HepG2 (cell line): ENCODE measurements around the gene DIAPH3. TPM values are rescaled to one million over a fixed set of nuclear protein-coding genes. Genes with fewer than 3 reads are reported as not detected.

Experiments used
- ATAC-seq: fragments of 200-7000 bp; cut with Tn5 transposase; 3 replicates; pipeline ENCODE4 v1.9.1; 2020; ENCODE audit warnings: mild to moderate bottlenecking, moderate library complexity
- BruUV-seq: library from RNA; stranded (reverse); fragments of 400-500 nt; replicated peaks from 2 replicates; lab custom pipeline; 2021; lab: Mats Ljungman, UMichigan
- CTCF ChIA-PET: fragments of 300-600 bp; formaldehyde crosslinking; extraction: SDS; loops from one replicate; lab custom pipeline; 2021; ENCODE audit warnings: low total read pairs, inconsistent platforms, low intra/inter-chr PET ratio; lab: Yijun Ruan, JAX
- POLR2A ChIA-PET: fragments of 350-600 bp; sonication (Branson Sonifier 250); formaldehyde crosslinking; loops from one replicate; lab custom pipeline; 2020; ENCODE audit warnings: antibody characterized with exemption, inconsistent platforms; lab: Yijun Ruan, JAX
- DNase-seq: peaks from one replicate; pipeline ENCODE4 v3.0.0-alpha.2; 2015; ENCODE audit warnings: low spot score
- FAIRE-seq: peaks from 3 replicates; lab custom pipeline; 2011; peaks lifted over from hg19 to GRCh38; lab: Jason Lieb, UNC
- H2AFZ ChIP-seq: one replicate; pipeline ENCODE4 v1.6.1; 2011; ENCODE audit warnings: low read length, inconsistent platforms
- H3K27ac ChIP-seq: fragments of 300-600 bp; 3 replicates; pipeline ENCODE4 v1.8.0; 2011; ENCODE audit warnings: mixed run types, mild to moderate bottlenecking, mixed read lengths, low read length, inconsistent platforms; ENCODE audit not compliant: insufficient read depth; ENCODE audit errors: extremely low read length
- H3K27me3 ChIP-seq, 2 experiments: fragments of 200-600 bp in 1 of 2; 2 replicates in 1 of 2; 3 replicates in 1 of 2; pipeline versions ENCODE4 v1.6.0 to v1.8.0; 2011; ENCODE audit warnings: low read length in 2 of 2, mild to moderate bottlenecking in 2 of 2, moderate library complexity in 2 of 2, inconsistent platforms in 1 of 2; ENCODE audit not compliant: insufficient read depth in 2 of 2, control insufficient read depth in 1 of 2
- H3K36me3 ChIP-seq, 2 experiments: fragments of 200-600 bp in 1 of 2; replicated peaks in 1 of 2; 2 replicates in 1 of 2; 3 replicates in 1 of 2; pipeline versions ENCODE4 v1.5.1 to v1.8.0; 2011; ENCODE audit warnings: low read length in 2 of 2, inconsistent platforms in 1 of 2; ENCODE audit not compliant: insufficient read depth in 2 of 2, control insufficient read depth in 1 of 2
- H3K4me1 ChIP-seq: 2 replicates; pipeline ENCODE4 v1.5.1; 2012; ENCODE audit warnings: low read length, inconsistent platforms; ENCODE audit not compliant: insufficient read depth
- H3K4me2 ChIP-seq: 2 replicates; pipeline ENCODE4 v1.6.0; 2011; ENCODE audit warnings: low read depth, low read length, inconsistent platforms
- H3K4me3 ChIP-seq, 3 experiments: fragments of 200-600 bp in 1 of 3; sonication (generic), shearing (Covaris generic) in 1 of 3; replicated peaks in 1 of 3; 2 replicates each; pipeline ENCODE4 v1.5.1; 2011 to 2016; ENCODE audit warnings: low read length in 3 of 3, inconsistent platforms in 2 of 3, low read depth in 2 of 3, mild to moderate bottlenecking in 2 of 3, control low read depth in 1 of 3, mixed read lengths in 1 of 3; ENCODE audit not compliant: insufficient read depth in 1 of 3
- H3K79me2 ChIP-seq: one replicate; pipeline ENCODE4 v1.6.1; 2011; ENCODE audit warnings: low read length, inconsistent platforms; ENCODE audit not compliant: insufficient read depth
- H3K9ac ChIP-seq: 2 replicates; pipeline ENCODE4 v1.6.0; 2011; ENCODE audit warnings: mild to moderate bottlenecking, low read depth, low read length, inconsistent platforms; ENCODE audit not compliant: insufficient read depth
- H3K9me3 ChIP-seq: 2 replicates; pipeline ENCODE4 v1.5.1; 2012; ENCODE audit warnings: mild to moderate bottlenecking, low read length
- H4K20me1 ChIP-seq: 2 replicates; pipeline ENCODE4 v1.6.0; 2011; ENCODE audit warnings: inconsistent platforms, mild to moderate bottlenecking, low read length, moderate library complexity; ENCODE audit not compliant: insufficient read depth
- IKZF1 ChIP-seq: fragments of 450-650 bp; IDR thresholded peaks from 2 replicates; pipeline ENCODE4 v1.7.1; 2016
- REL ChIP-seq: sonication (generic); formaldehyde crosslinking; conservative IDR thresholded peaks from 2 replicates; pipeline ENCODE4 v1.8.0; 2022; ENCODE audit warnings: mild to moderate bottlenecking, missing genetic modification reagents, moderate library complexity
- ZNF138 ChIP-seq: sonication (generic); formaldehyde crosslinking; IDR thresholded peaks from 2 replicates; pipeline ENCODE4 v1.5.0; 2020; ENCODE audit warnings: mild to moderate bottlenecking, low read depth, missing genetic modification reagents
- ZNF556 ChIP-seq: sonication (generic); formaldehyde crosslinking; IDR thresholded peaks from 2 replicates; pipeline ENCODE4 v1.4.0; 2020; ENCODE audit warnings: mild to moderate bottlenecking, missing genetic modification reagents, borderline replicate concordance
- WGBS: methylation state at CpG from one replicate; pipeline ENCODE4 v1.1.6; 2017; ENCODE audit warnings: low lambda C conversion rate; 5-methylcytosine and 5-hydroxymethylcytosine counted together
- in situ Hi-C: cut with HindIII; loops from 2 replicates; pipeline ENCODE4 v1.10.0; 2017; ENCODE audit warnings: low pct_unique_long_range_greater_than_20kb; ENCODE audit not compliant: extremely low pct_ligation_motif_present
- intact Hi-C: fragments of 100-400 bp; cut with micrococcal nuclease; formaldehyde crosslinking; loops from one replicate; pipeline ENCODE4 v1.10.0; 2022; ENCODE audit not compliant: unreplicated experiment
- polyA plus RNA-seq, 8 experiments: library from polyadenylated mRNA; depleted of rRNA in 3 of 8; stranded (reverse) in 7 of 8; unstranded in 1 of 8; fragments of >200 nt; fragmentation: Illumina TruSeq in 4 of 8; extraction: Trizol in 4 of 8; gene quantifications; 2 replicates each; pipeline versions ENCODE4 v1.2.1 to v1.2.3, GENCODE V29; 2011 to 2016; ENCODE audit warnings: low read depth in 4 of 8, missing spikeins in 1 of 8, mixed read lengths in 1 of 8; ENCODE audit not compliant: insufficient read depth in 1 of 8
- total RNA-seq, 5 experiments: library from RNA; depleted of rRNA; stranded (reverse); fragments of >200 nt; fragmentation: Illumina TruSeq; extraction: Trizol; gene quantifications; 2 replicates each; pipeline ENCODE4 v1.2.3, GENCODE V29; 2016; ENCODE audit warnings: low read depth in 1 of 5
- TF ChIP-seq, protein P1 (sequence below): sonication (generic); formaldehyde crosslinking; IDR thresholded peaks from 2 replicates; pipeline ENCODE4 v1.5.0; 2020; ENCODE audit warnings: mild to moderate bottlenecking, missing genetic modification reagents
- TF ChIP-seq, protein P2 (sequence below): sonication (generic); formaldehyde crosslinking; IDR thresholded peaks from 2 replicates; pipeline ENCODE4 v1.4.0; 2020; ENCODE audit warnings: low read depth, mild to moderate bottlenecking, missing genetic modification reagents
- TF ChIP-seq, protein P3 (sequence below): sonication (generic); formaldehyde crosslinking; IDR thresholded peaks from 2 replicates; pipeline ENCODE4 v1.9.0; 2021; ENCODE audit warnings: missing genetic modification reagents, borderline replicate concordance

DIAPH3 gene
- total and polyA plus RNA-seq, 2 of the 13 experiments (the other 11 are each of a cell fraction or from before 2014, with no cell fraction given): 4.0 to 9.3 TPM

DNA sequence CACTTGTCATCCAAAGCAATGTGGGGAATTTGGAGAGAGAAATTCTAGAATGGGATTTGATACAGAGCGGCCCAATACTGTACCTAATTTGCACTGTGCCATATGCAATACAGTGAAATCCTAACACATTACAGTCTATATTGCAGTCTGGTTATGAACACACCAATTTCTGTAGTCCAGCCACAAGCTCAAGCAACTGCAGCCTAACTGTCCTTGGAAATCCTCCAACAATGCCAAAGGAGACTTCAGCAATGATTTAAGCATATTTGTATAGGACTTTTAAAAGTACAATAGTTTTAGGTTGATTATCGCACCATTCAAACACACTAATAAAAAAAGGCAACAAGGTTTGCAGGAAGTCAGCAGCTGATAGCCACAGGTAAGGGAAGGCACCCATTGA, 17.3 kb downstream of the DIAPH3 start:
- Histone ChIP-seq H3K9ac (no peak overlapping the region), H3K9me3 (no peaks in the 10 kb centered on the region), H2AFZ (no peak overlapping the region), H3K27me3 (no peaks in the 10 kb centered on the region), H4K20me1 (no peaks in the 10 kb centered on the region), H3K4me2 (no peak overlapping the region), H3K4me1 (no peaks in the 10 kb centered on the region), H3K36me3 (no peaks in the 10 kb centered on the region; a peak in 1 of 5 replicates), H3K4me3 (no peak overlapping the region), H3K27ac (no peak overlapping the region), H3K79me2 (peaks cover 24% of the 10 kb centered on the region)
- 69% methylated on average over 2 of the region's 2 CpGs for WGBS
- TF ChIP-seq ZNF138 (no peak), IKZF1 (no peak), ZNF556 (CRISPR knock-in tag) (no peak), REL (no peak)
- TF ChIP-seq, protein P1, sequence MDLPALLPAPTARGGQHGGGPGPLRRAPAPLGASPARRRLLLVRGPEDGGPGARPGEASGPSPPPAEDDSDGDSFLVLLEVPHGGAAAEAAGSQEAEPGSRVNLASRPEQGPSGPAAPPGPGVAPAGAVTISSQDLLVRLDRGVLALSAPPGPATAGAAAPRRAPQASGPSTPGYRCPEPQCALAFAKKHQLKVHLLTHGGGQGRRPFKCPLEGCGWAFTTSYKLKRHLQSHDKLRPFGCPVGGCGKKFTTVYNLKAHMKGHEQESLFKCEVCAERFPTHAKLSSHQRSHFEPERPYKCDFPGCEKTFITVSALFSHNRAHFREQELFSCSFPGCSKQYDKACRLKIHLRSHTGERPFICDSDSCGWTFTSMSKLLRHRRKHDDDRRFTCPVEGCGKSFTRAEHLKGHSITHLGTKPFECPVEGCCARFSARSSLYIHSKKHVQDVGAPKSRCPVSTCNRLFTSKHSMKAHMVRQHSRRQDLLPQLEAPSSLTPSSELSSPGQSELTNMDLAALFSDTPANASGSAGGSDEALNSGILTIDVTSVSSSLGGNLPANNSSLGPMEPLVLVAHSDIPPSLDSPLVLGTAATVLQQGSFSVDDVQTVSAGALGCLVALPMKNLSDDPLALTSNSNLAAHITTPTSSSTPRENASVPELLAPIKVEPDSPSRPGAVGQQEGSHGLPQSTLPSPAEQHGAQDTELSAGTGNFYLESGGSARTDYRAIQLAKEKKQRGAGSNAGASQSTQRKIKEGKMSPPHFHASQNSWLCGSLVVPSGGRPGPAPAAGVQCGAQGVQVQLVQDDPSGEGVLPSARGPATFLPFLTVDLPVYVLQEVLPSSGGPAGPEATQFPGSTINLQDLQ: no peak
- TF ChIP-seq, protein P2, sequence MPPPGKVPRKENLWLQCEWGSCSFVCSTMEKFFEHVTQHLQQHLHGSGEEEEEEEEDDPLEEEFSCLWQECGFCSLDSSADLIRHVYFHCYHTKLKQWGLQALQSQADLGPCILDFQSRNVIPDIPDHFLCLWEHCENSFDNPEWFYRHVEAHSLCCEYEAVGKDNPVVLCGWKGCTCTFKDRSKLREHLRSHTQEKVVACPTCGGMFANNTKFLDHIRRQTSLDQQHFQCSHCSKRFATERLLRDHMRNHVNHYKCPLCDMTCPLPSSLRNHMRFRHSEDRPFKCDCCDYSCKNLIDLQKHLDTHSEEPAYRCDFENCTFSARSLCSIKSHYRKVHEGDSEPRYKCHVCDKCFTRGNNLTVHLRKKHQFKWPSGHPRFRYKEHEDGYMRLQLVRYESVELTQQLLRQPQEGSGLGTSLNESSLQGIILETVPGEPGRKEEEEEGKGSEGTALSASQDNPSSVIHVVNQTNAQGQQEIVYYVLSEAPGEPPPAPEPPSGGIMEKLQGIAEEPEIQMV (CRISPR knock-in tag): no peak
- TF ChIP-seq, protein P3, sequence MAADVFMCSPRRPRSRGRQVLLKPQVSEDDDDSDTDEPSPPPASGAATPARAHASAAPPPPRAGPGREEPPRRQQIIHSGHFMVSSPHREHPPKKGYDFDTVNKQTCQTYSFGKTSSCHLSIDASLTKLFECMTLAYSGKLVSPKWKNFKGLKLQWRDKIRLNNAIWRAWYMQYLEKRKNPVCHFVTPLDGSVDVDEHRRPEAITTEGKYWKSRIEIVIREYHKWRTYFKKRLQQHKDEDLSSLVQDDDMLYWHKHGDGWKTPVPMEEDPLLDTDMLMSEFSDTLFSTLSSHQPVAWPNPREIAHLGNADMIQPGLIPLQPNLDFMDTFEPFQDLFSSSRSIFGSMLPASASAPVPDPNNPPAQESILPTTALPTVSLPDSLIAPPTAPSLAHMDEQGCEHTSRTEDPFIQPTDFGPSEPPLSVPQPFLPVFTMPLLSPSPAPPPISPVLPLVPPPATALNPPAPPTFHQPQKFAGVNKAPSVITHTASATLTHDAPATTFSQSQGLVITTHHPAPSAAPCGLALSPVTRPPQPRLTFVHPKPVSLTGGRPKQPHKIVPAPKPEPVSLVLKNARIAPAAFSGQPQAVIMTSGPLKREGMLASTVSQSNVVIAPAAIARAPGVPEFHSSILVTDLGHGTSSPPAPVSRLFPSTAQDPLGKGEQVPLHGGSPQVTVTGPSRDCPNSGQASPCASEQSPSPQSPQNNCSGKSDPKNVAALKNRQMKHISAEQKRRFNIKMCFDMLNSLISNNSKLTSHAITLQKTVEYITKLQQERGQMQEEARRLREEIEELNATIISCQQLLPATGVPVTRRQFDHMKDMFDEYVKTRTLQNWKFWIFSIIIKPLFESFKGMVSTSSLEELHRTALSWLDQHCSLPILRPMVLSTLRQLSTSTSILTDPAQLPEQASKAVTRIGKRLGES (CRISPR knock-in tag): no peak
- in situ Hi-C loops (no loop called here), intact Hi-C loops (no loop called here)
- no peak for FAIRE-seq
- BruUV-seq: no TSS peak
- no peak for ATAC-seq
- CTCF ChIA-PET: no interaction called here
- POLR2A ChIA-PET: no interaction called here
- no peak for DNase-seq
